OCI-LY1 (cell line): ENCODE data around the gene CASP10.

ENCODE experiments used
- H2AFZ ChIP-seq: fragments of 200-600 bp; sonication (generic), shearing (Covaris generic); 2 replicates; pipeline ENCODE4 v1.6.0; 2014; ENCODE audit warnings: antibody characterized with exemption, mild to moderate bottlenecking, low read length
- H3F3A ChIP-seq: fragments of 200-600 bp; sonication (generic), shearing (Covaris generic); 2 replicates; pipeline ENCODE4 v1.6.0; 2014; ENCODE audit warnings: mild to moderate bottlenecking, antibody characterized with exemption, low read length, moderate library complexity; ENCODE audit not compliant: insufficient read depth
- H3K27ac ChIP-seq: fragments of 200-600 bp; sonication (generic); 2 replicates; pipeline ENCODE4 v1.5.1; 2014; ENCODE audit warnings: low read length, mixed run types, mild to moderate bottlenecking, low read depth; ENCODE audit not compliant: poor library complexity, severe bottlenecking
- H3K27me3 ChIP-seq: fragments of 200-600 bp; sonication (generic); 2 replicates; pipeline ENCODE4 v1.6.0; 2014; ENCODE audit warnings: antibody characterized with exemption, mild to moderate bottlenecking, low read length, moderate library complexity; ENCODE audit not compliant: insufficient read depth
- H3K36me3 ChIP-seq: fragments of 200-600 bp; sonication (generic); 2 replicates; pipeline ENCODE4 v1.6.1; 2014; ENCODE audit warnings: mild to moderate bottlenecking, antibody characterized with exemption, low read length, moderate library complexity, mixed read lengths; ENCODE audit not compliant: insufficient read depth
- H3K4me1 ChIP-seq: fragments of 200-600 bp; sonication (generic); 2 replicates; pipeline ENCODE4 v1.5.1; 2014; ENCODE audit warnings: mild to moderate bottlenecking, low read length, moderate library complexity; ENCODE audit not compliant: insufficient read depth, severe bottlenecking
- H3K4me2 ChIP-seq: fragments of 200-600 bp; sonication (generic), shearing (Covaris generic); 2 replicates; pipeline ENCODE4 v1.6.1; 2014; ENCODE audit warnings: low read length
- H3K4me3 ChIP-seq: fragments of 200-600 bp; sonication (generic); 2 replicates; pipeline ENCODE4 v1.5.1; 2014; ENCODE audit warnings: low read length, low read depth, mild to moderate bottlenecking, mixed read lengths; ENCODE audit not compliant: poor library complexity, severe bottlenecking
- H3K79me2 ChIP-seq: fragments of 200-600 bp; shearing (Covaris generic); 2 replicates; pipeline ENCODE4 v1.6.1; 2016; ENCODE audit warnings: mixed run types, low read length, mixed read lengths; ENCODE audit not compliant: insufficient read depth
- H3K9ac ChIP-seq: fragments of 200-600 bp; sonication (generic), shearing (Covaris generic); 2 replicates; pipeline ENCODE4 v1.6.1; 2014; ENCODE audit warnings: mild to moderate bottlenecking, low read length, mixed read lengths
- H3K9me2 ChIP-seq: fragments of 200-600 bp; sonication (generic), shearing (Covaris generic); 2 replicates; pipeline ENCODE4 v1.6.1; 2014; ENCODE audit warnings: low read depth, mild to moderate bottlenecking, low read length, mixed read lengths
- H3K9me3 ChIP-seq: fragments of 200-600 bp; shearing (Covaris generic); 2 replicates; pipeline ENCODE4 v1.6.1; 2014; ENCODE audit warnings: low read length, mixed read lengths
- H4K20me1 ChIP-seq: fragments of 200-600 bp; sonication (generic), shearing (Covaris generic); 2 replicates; pipeline ENCODE4 v1.6.0; 2016; ENCODE audit warnings: mild to moderate bottlenecking, low read length; ENCODE audit not compliant: insufficient read depth
- EZH2 ChIP-seq: fragments of 200-600 bp; sonication (generic), shearing (Covaris generic); IDR thresholded peaks from 2 replicates; pipeline ENCODE4 v1.8.0; 2017; ENCODE audit warnings: borderline replicate concordance, mixed run types, mild to moderate bottlenecking, antibody characterized with exemption, low read length, moderate library complexity, mixed read lengths
- TF ChIP-seq, protein P1 (sequence below): fragments of 200-600 bp; sonication (generic), shearing (Covaris generic); IDR thresholded peaks from 2 replicates; pipeline ENCODE4 v1.5.1; 2017; ENCODE audit warnings: mild to moderate bottlenecking, antibody characterized with exemption, low read length, moderate library complexity, mixed read lengths

CASP10 gene

DNA sequence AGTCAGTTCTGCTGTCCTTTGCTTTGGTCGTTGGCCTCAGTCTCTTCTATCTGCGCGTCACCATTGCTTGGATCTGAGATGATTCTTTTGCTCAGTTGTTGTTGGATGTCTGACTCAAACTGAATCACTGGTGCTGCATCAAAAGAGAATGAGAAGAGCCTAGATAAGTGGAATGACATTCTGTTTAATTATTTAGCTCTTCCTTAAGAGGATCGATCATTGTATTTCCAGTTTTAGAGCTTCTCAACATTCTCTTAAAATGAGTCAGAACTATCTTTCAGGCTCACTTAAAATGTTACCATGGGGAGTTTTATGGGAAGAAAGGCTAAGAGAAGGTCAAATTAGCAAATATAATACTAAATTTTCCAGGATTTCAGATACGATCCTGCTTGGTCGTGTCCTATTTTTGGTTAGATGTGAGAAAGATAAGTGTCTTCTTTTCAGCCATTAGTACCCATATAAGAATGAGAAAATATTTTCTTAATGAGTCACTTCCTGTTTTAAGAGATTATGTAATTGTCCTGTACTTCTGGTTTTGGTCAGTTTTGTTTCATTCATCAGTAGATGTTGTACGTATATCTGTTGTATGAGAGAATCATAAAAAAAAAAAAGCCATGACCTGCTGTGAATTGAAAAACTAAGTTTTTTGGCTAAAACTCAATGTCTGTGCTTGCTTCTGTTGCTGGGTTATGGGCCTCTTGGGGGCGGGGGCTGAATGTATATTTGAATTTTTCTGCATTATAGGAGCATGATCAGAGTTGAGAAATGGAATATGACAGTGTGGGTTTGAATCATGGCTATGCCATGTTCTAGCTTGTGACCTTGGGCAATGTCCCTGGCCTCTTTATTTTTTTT lies 31.6 kb upstream of the CASP10 start:
- Histone ChIP-seq H3K36me3 (peaks cover 51% of the 10 kb centered on the region), H3K4me3 (no peak overlapping the region), H3K9me3 (no peaks in the 10 kb centered on the region), H3F3A (no peaks in the 10 kb centered on the region), H3K4me1 (peaks cover 21% of the 10 kb centered on the region), H3K79me2 (no peaks in the 10 kb centered on the region), H3K4me2 (peak overlapping the region; percentile 2; the same call in 1 of the 2 replicates), H3K27me3 (no peaks in the 10 kb centered on the region), H3K9ac (no peak overlapping the region), H2AFZ (no peak overlapping the region), H3K9me2 (no peaks in the 10 kb centered on the region), H3K27ac (peak overlapping the region; percentile 38), H4K20me1 (no peaks in the 10 kb centered on the region)
- TF ChIP-seq, protein P1, sequence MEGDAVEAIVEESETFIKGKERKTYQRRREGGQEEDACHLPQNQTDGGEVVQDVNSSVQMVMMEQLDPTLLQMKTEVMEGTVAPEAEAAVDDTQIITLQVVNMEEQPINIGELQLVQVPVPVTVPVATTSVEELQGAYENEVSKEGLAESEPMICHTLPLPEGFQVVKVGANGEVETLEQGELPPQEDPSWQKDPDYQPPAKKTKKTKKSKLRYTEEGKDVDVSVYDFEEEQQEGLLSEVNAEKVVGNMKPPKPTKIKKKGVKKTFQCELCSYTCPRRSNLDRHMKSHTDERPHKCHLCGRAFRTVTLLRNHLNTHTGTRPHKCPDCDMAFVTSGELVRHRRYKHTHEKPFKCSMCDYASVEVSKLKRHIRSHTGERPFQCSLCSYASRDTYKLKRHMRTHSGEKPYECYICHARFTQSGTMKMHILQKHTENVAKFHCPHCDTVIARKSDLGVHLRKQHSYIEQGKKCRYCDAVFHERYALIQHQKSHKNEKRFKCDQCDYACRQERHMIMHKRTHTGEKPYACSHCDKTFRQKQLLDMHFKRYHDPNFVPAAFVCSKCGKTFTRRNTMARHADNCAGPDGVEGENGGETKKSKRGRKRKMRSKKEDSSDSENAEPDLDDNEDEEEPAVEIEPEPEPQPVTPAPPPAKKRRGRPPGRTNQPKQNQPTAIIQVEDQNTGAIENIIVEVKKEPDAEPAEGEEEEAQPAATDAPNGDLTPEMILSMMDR, result no peak
- no peak for TF ChIP-seq EZH2

- Histone ChIP-seq H3K9ac (no peak overlapping the region), H3F3A (no peaks in the 10 kb centered on the region), H3K9me3 (no peaks in the 10 kb centered on the region), H3K4me1 (peaks cover 32% of the 10 kb centered on the region), H4K20me1 (no peaks in the 10 kb centered on the region), H3K9me2 (no peaks in the 10 kb centered on the region), H3K4me2 (no peak overlapping the region), H3K4me3 (no peak overlapping the region), H3K36me3 (peaks cover 59% of the 10 kb centered on the region), H3K79me2 (no peaks in the 10 kb centered on the region), H2AFZ (no peak overlapping the region), H3K27ac (no peak overlapping the region), H3K27me3 (no peaks in the 10 kb centered on the region)
- TF ChIP-seq EZH2, result no peak
- TF ChIP-seq, protein P1, result no peak
These were observed 30.4 kb upstream of the CASP10 start for GRCh38 chr2:201152517-201152916.

- H3K4me1 ChIP-seq, result peaks cover 39% of the 10 kb centered on the region
- no peak overlapping the region for H3K27ac ChIP-seq
- no peaks in the 10 kb centered on the region for H3K9me2 ChIP-seq
- no peak overlapping the region for H2AFZ ChIP-seq
- H3F3A ChIP-seq, result no peaks in the 10 kb centered on the region
- no peaks in the 10 kb centered on the region for H3K9me3 ChIP-seq
- H3K4me3 ChIP-seq, result no peak overlapping the region
- TF ChIP-seq, protein P1, result no peak
- TF ChIP-seq EZH2, result no peak
- H4K20me1 ChIP-seq, result no peaks in the 10 kb centered on the region
- no peaks in the 10 kb centered on the region for H3K27me3 ChIP-seq
- H3K9ac ChIP-seq, result no peak overlapping the region
- peaks cover 59% of the 10 kb centered on the region for H3K36me3 ChIP-seq
- H3K79me2 ChIP-seq, result no peaks in the 10 kb centered on the region
- no peak overlapping the region for H3K4me2 ChIP-seq
These were observed 29.7 kb upstream of the CASP10 start for GRCh38 chr2:201152999-201153815.
